Loucy (cell line): Measurements from ENCODE around the gene GRB10.

Source experiments
- H2AFZ ChIP-seq: fragments of 200-600 bp; sonication (generic); 2 replicates; pipeline ENCODE4 v1.6.0; 2016; ENCODE audit warnings: antibody characterized with exemption, mild to moderate bottlenecking, low read length, moderate library complexity
- H3F3A ChIP-seq: fragments of 200-600 bp; 2 replicates; pipeline ENCODE4 v1.6.0; 2016; ENCODE audit warnings: antibody characterized with exemption, low read depth, mild to moderate bottlenecking
- H3K27me3 ChIP-seq: fragments of 200-600 bp; sonication (generic); 2 replicates; pipeline ENCODE4 v1.6.1; 2014; ENCODE audit warnings: low read length, mild to moderate bottlenecking; ENCODE audit not compliant: insufficient read depth, poor library complexity, severe bottlenecking
- H3K36me3 ChIP-seq: fragments of 200-600 bp; sonication (generic); 2 replicates; pipeline ENCODE4 v1.6.1; 2016; ENCODE audit warnings: low read length; ENCODE audit not compliant: insufficient read depth
- H3K4me1 ChIP-seq: fragments of 200-600 bp; sonication (generic); 2 replicates; pipeline ENCODE4 v1.5.1; 2014; ENCODE audit warnings: low read length, mild to moderate bottlenecking; ENCODE audit not compliant: insufficient read depth, poor library complexity, severe bottlenecking
- H3K4me2 ChIP-seq: fragments of 200-600 bp; sonication (generic); 2 replicates; pipeline ENCODE4 v1.6.0; 2014; ENCODE audit warnings: antibody characterized with exemption, low read length, low read depth, mild to moderate bottlenecking; ENCODE audit not compliant: poor library complexity, severe bottlenecking
- H3K4me3 ChIP-seq: fragments of 200-600 bp; sonication (generic); 2 replicates; pipeline ENCODE4 v1.5.1; 2014; ENCODE audit warnings: low read length, mild to moderate bottlenecking, mixed read lengths; ENCODE audit not compliant: poor library complexity, severe bottlenecking
- H3K79me2 ChIP-seq: fragments of 200-600 bp; sonication (generic); 2 replicates; pipeline ENCODE4 v1.6.1; 2014; ENCODE audit warnings: low read length; ENCODE audit not compliant: insufficient read depth
- H3K9ac ChIP-seq: fragments of 200-600 bp; sonication (generic); 2 replicates; pipeline ENCODE4 v1.6.0; 2014; ENCODE audit warnings: mild to moderate bottlenecking, low read depth, low read length, moderate library complexity; ENCODE audit not compliant: poor library complexity, severe bottlenecking
- H3K9me2 ChIP-seq: fragments of 200-600 bp; sonication (generic); replicated peaks from 2 replicates; pipeline ENCODE4 v1.6.1; 2016; ENCODE audit warnings: low read depth, low read length, mixed read lengths
- H3K9me3 ChIP-seq: fragments of 200-600 bp; sonication (generic); 2 replicates; pipeline ENCODE4 v1.6.1; 2014; ENCODE audit warnings: mild to moderate bottlenecking, antibody characterized with exemption, low read length, low read depth; ENCODE audit not compliant: insufficient read depth
- H4K20me1 ChIP-seq: fragments of 200-600 bp; sonication (generic); 2 replicates; pipeline ENCODE4 v1.6.0; 2014; ENCODE audit warnings: antibody characterized with exemption, low read length, mild to moderate bottlenecking; ENCODE audit not compliant: insufficient read depth, poor library complexity, severe bottlenecking
- CTCF ChIP-seq: fragments of 200-600 bp; sonication (generic); conservative IDR thresholded peaks from 2 replicates; pipeline ENCODE4 v1.5.1; 2014; ENCODE audit warnings: mild to moderate bottlenecking, antibody characterized with exemption, low read length
- EZH2phosphoT487 ChIP-seq: fragments of 200-600 bp; IDR thresholded peaks from 2 replicates; pipeline ENCODE4 v1.6.1; 2018; ENCODE audit warnings: antibody characterized with exemption, mild to moderate bottlenecking, moderate library complexity, borderline replicate concordance

GRB10 gene

GRCh38 chr7:50824882-50825281 lies 42.2 kb upstream of the GRB10 start:
- H3K36me3 ChIP-seq: no peaks in the 10 kb centered on the region
- H2AFZ ChIP-seq: no peak overlapping the region
- no peaks in the 10 kb centered on the region for H3K79me2 ChIP-seq
- H3K4me2 ChIP-seq: no peak overlapping the region
- H3K27me3 ChIP-seq: no peaks in the 10 kb centered on the region
- no peaks in the 10 kb centered on the region for H3K9me3 ChIP-seq
- H3K9ac ChIP-seq: no peak overlapping the region
- H4K20me1 ChIP-seq: no peaks in the 10 kb centered on the region
- H3F3A ChIP-seq: no peaks in the 10 kb centered on the region
- peaks cover 5% of the 10 kb centered on the region for H3K4me1 ChIP-seq
- no peak for TF ChIP-seq EZH2phosphoT487
- no peak for TF ChIP-seq CTCF
- H3K9me2 ChIP-seq: no peaks in the 10 kb centered on the region
- no peak overlapping the region for H3K4me3 ChIP-seq

GRCh38 chr7:50822706-50823105 lies 40.0 kb upstream of the GRB10 start:
- TF ChIP-seq CTCF (no peak), EZH2phosphoT487 (no peak)
- Histone ChIP-seq H3K9ac (no peak overlapping the region), H3K9me2 (no peaks in the 10 kb centered on the region), H3K4me2 (no peak overlapping the region), H2AFZ (no peak overlapping the region), H4K20me1 (no peaks in the 10 kb centered on the region), H3K4me1 (peaks cover 5% of the 10 kb centered on the region), H3F3A (no peaks in the 10 kb centered on the region), H3K4me3 (no peak overlapping the region), H3K9me3 (no peaks in the 10 kb centered on the region), H3K27me3 (no peaks in the 10 kb centered on the region), H3K79me2 (no peaks in the 10 kb centered on the region), H3K36me3 (no peaks in the 10 kb centered on the region)

GRCh38 chr7:50822110-50822509 lies 39.4 kb upstream of the GRB10 start:
- Histone ChIP-seq H3K27me3 (no peaks in the 10 kb centered on the region), H3K9me3 (no peaks in the 10 kb centered on the region), H3K9ac (no peak overlapping the region), H2AFZ (no peak overlapping the region), H3K79me2 (no peaks in the 10 kb centered on the region), H3F3A (no peaks in the 10 kb centered on the region), H3K4me2 (no peak overlapping the region), H3K4me3 (no peak overlapping the region), H3K36me3 (no peaks in the 10 kb centered on the region), H3K4me1 (peaks cover 5% of the 10 kb centered on the region), H3K9me2 (no peaks in the 10 kb centered on the region), H4K20me1 (no peaks in the 10 kb centered on the region)
- TF ChIP-seq EZH2phosphoT487 (no peak), CTCF (no peak)
